ENCODE results near the gene N4BP3.

N4BP3 gene

GRCh38 chr5:178147406-178147805 lies 34.1 kb downstream of the N4BP3 start:
- no peak for DNase-seq

GRCh38 chr5:178149199-178149932 lies 36.0 kb downstream of the N4BP3 start:
- peak in 23 of 58 donors; percentile 12 to 74 (median 30) for DNase-seq

DNA sequence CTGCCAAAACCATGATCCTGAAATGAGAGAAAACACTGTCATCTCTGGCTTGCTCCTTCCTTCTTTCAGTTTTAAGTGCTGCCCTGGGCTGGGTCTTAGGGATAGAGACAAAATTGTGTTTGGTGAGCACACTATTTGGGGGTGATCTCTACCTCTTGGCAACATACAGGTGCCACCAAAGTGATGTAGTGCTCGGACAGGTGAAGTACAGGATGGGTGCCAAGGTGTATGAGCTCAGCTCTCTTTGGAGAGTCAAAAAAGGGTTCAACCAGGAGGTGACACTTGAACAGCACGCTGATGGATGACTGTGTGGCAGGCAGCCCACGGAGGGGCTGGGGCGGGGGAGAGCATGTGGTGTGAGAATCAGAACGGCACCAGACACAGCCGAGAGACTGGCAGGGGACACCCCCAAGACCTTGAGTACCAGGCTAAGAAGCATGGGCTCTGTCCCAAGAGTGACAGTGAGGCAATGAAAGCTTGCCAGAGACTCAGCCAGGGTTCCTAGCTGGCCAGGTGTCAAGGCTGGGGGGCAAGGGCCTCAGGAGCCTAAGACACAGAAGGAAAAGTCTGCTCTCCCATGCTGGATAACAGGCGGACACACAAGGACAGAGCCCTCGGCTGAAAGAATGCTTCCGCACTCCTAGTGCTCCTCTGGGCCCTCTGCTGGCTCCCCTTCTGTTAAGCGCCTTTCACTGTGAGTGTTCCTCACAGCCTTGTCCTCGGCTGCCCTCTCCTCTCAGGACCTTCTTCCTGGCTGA lies 37.8 kb downstream of the N4BP3 start:
- DNase-seq = peak in 1 of 58 donors; percentile 12

GRCh38 chr5:178152491-178153444 lies 39.4 kb downstream of the N4BP3 start:
- DNase-seq = no peak

GRCh38 chr5:178153530-178154340 lies 40.4 kb downstream of the N4BP3 start, which contains the start of gene NHP2:
Gene NHP2 (minus strand): TSS chr5:178153885. CDS start chr5:178153817, 68 bp downstream.
- DNase-seq = peak; percentile 73 to 100 (median 98)

DNA sequence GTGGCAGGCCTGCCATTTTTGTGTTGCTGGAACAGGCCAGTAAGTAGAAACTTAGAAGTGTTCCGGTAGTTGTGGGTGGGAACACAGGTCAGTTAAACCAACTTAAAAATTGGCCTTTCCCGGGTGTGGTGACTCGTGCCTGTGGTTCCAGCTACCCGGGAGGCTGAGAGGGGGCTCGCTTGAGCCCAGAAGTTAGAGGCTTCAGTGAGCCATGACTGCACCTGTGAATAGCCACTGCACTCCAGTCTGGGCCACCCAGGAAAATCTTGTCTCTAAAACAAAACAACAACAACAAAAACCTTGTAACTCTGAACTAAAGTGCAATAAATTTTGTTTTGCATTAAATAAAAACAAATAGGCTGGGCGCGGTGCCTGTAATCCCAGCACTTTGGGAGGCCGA lies 41.7 kb downstream of the N4BP3 start:
- no peak for DNase-seq

DNA sequence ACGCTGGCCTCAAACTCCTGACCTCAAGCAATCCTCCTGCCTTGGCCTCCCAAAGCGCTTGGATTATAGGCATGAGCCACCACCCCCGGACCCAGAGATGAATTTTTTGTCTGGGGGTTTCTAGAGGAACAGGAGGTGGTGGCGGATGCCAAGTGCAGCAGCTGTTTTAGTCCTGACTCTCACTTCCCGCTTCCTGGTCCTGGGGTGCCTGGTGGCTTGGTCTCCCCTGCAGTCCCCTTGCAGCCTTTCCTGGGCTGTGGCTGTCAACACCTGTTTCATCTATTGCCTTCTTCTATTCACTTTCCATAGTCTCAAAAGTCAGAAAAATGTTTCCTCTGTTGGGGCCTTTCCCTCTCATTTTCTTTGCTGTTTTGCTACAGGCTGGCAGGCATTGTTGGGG lies 46.8 kb downstream of the N4BP3 start:
- DNase-seq = no peak

GRCh38 chr5:178162481-178162880 lies 49.1 kb downstream of the N4BP3 start:
- no peak for DNase-seq

DNA sequence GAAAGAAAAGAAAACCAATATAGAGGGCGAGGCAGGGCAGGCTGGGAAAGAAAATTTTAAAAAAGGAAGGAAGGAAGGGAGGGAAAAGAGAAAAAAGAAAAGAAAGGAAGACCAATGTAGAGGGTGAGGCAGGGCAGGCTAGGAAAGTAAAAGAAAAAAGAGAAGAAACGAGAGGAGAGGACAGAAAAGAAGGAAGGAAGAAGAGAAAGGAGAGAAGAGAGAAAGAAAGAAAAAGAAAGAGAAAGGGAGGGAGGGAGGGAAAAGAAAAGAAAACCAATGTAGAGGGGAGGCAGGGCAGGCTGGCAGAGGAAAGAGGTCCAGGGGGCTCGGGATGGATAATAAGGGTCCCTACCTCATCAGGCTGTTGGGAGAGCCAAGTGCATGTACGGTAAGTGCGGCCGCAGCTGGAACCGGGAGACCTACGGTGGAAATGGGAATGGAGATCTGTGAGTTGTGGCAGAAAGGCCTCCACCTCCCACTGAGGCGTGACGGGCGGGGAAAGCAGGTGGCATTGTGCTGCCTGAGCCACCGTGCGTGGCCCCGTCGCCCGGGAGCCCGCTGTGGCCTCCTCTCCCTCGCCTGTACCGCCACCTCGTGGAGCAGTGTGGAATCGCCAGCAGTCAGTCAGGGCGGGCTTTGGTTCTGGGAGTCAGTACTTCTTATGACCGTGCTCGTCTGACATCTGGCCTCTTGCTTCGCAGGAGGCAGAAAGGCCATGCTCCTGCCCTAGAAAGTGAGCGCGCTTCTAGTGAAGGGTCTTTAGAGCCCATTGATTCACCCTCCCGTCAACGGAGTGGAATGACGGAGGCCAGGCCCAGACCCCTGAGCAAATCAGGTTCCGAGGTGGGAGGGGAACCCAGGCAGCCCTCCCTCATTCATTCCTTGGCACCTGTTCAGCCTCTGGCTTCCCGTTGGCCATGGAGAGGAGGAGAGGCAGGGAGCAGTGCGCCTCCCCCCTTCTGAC lies 50.7 kb downstream of the N4BP3 start:
- peak; percentile 6 to 85 (median 61) for DNase-seq

DNA sequence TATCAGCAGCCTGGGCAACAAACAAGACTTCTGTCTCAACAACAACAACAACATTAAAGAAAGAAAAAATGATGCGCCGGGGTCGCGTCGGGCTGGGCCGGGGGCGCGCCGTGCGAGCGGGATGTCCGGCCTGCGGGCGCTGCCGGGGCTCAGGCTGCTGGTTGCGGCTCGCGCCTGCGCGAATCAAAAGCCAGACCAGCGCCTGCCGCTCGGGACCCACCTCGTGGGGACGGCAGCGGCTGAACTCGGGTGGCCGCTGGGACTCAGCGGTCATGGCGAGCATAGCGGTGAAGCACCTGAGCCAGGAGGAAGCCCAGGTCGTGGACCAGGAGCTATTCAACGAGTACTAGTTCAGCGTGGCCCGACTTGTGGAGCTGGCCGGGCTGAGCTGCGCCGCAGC lies 52.2 kb downstream of the N4BP3 start:
- DNase-seq = no peak

- no peak for DNase-seq
These were observed 57.1 kb downstream of the N4BP3 start for GRCh38 chr5:178170455-178170854.

GRCh38 chr5:178174456-178174855 lies 61.1 kb downstream of the N4BP3 start:
- DNase-seq = no peak
